GM12878 (cell line): ENCODE data around the gene LDLRAD4. TPM values are rescaled to one million over a fixed set of nuclear protein-coding genes. Genes with fewer than 3 reads are reported as not detected.

Source experiments
- ATAC-seq: fragments of 200-7000 bp; cut with Tn5 transposase; 3 replicates; pipeline ENCODE4 v1.9.1; 2020; ENCODE audit warnings: mild to moderate bottlenecking, moderate library complexity
- BruUV-seq: library from RNA; stranded (reverse); fragments of 400-500 nt; replicated peaks from 2 replicates; lab custom pipeline; 2021; lab: Mats Ljungman, UMichigan
- CTCF ChIA-PET: fragments of 300-600 bp; sonication (Branson Sonifier 250); formaldehyde crosslinking; extraction: SDS; loops from one replicate; lab custom pipeline; 2021; ENCODE audit warnings: inconsistent platforms; lab: Yijun Ruan, JAX
- POLR2A ChIA-PET: fragments of 350-600 bp; formaldehyde crosslinking; extraction: SDS; loops from one replicate; lab custom pipeline; 2021; ENCODE audit warnings: inconsistent platforms; lab: Charles Lee
- RAD21 ChIA-PET: fragments of 300-600 bp; sonication (Branson Sonifier 250); formaldehyde crosslinking; loops from one replicate; lab custom pipeline; 2023; ENCODE audit warnings: antibody characterized with exemption; ENCODE audit not compliant: unreplicated experiment; lab: Charles Lee
- SMC1A ChIA-PET: fragments of 300-600 bp; sonication (Branson Sonifier 250); formaldehyde crosslinking; loops from one replicate; lab custom pipeline; 2023; ENCODE audit not compliant: unreplicated experiment, uncharacterized antibody; lab: Charles Lee
- DNase-seq: peaks from one replicate; pipeline ENCODE4 v3.0.0-alpha.2; 2011; ENCODE audit warnings: low read depth, low spot score
- FAIRE-seq: peaks from 3 replicates; lab custom pipeline; 2011; peaks lifted over from hg19 to GRCh38; lab: Jason Lieb, UNC
- H2AFZ ChIP-seq: 2 replicates; pipeline ENCODE4 v1.6.0; 2011; ENCODE audit warnings: low read depth, low read length, control low read depth; ENCODE audit not compliant: control insufficient read depth
- H3K27ac ChIP-seq: 2 replicates; pipeline ENCODE4 v1.5.1; 2011; ENCODE audit warnings: control low read depth; ENCODE audit not compliant: control insufficient read depth, insufficient read depth
- H3K27me3 ChIP-seq, 2 experiments: replicated peaks in 1 of 2; 2 replicates each; pipeline versions ENCODE4 v1.6.0 to v1.6.1; 2011; ENCODE audit warnings: low read length in 1 of 2; ENCODE audit not compliant: control insufficient read depth in 2 of 2, insufficient read depth in 2 of 2
- H3K36me3 ChIP-seq, 2 experiments: 2 replicates each; pipeline ENCODE4 v1.5.1; 2011; ENCODE audit warnings: low read length in 1 of 2; ENCODE audit not compliant: control insufficient read depth in 2 of 2, insufficient read depth in 2 of 2
- H3K4me1 ChIP-seq: 2 replicates; pipeline ENCODE4 v1.6.1; 2011; ENCODE audit warnings: mild to moderate bottlenecking, low read length, moderate library complexity, mixed read lengths; ENCODE audit not compliant: control insufficient read depth, insufficient read depth
- H3K4me2 ChIP-seq: 2 replicates; pipeline ENCODE4 v1.6.0; 2011; ENCODE audit warnings: control low read depth; ENCODE audit not compliant: control insufficient read depth, insufficient read depth
- H3K4me3 ChIP-seq: fragments of 200-600 bp; sonication (generic); 2 replicates; pipeline ENCODE4 v1.5.1; 2016
- H3K79me2 ChIP-seq: 2 replicates; pipeline ENCODE4 v1.6.0; 2011; ENCODE audit warnings: low read length; ENCODE audit not compliant: control insufficient read depth, insufficient read depth
- H3K9ac ChIP-seq: 2 replicates; pipeline ENCODE4 v1.8.0; 2011; ENCODE audit warnings: low read length, control low read depth, mixed read lengths; ENCODE audit not compliant: control insufficient read depth, insufficient read depth
- H3K9me3 ChIP-seq: replicated peaks from 3 replicates; pipeline ENCODE4 v1.5.1; 2011; ENCODE audit warnings: mild to moderate bottlenecking, low read length; ENCODE audit not compliant: control insufficient read depth, insufficient read depth
- H4K20me1 ChIP-seq: 2 replicates; pipeline ENCODE4 v1.6.0; 2011; ENCODE audit not compliant: control insufficient read depth, insufficient read depth
- MXI1 ChIP-seq: fragments of 150-350 bp; IDR thresholded peaks from 2 replicates; pipeline ENCODE4 v1.6.1; 2011; ENCODE audit warnings: low read depth, mild to moderate bottlenecking, inconsistent platforms, low read length, improper control_type of control experiment
- RAD51 ChIP-seq: fragments of 450-650 bp; IDR thresholded peaks from 2 replicates; pipeline ENCODE4 v1.6.1; 2016; ENCODE audit warnings: moderate library complexity, mild to moderate bottlenecking, inconsistent platforms
- WGBS: methylation state at CpG from one replicate; pipeline ENCODE4 v1.1.6; 2016; ENCODE audit warnings: low lambda C conversion rate; ENCODE audit not compliant: insufficient replicate concordance, insufficient coverage; ENCODE audit errors: missing lambda C conversion rate; 5-methylcytosine and 5-hydroxymethylcytosine counted together
- in situ Hi-C: fragments of 300-500 bp; cut with MboI; formaldehyde crosslinking; loops from 9 replicates; pipeline ENCODE4 v1.14.3; 2018; ENCODE audit warnings: mixed read lengths
- intact Hi-C: fragments of 100-400 bp; cut with micrococcal nuclease; formaldehyde crosslinking; loops from one replicate; pipeline ENCODE4 v1.14.2; 2022; ENCODE audit not compliant: unreplicated experiment
- polyA plus RNA-seq, 11 experiments: library from polyadenylated mRNA; depleted of rRNA in 4 of 11; unstranded in 6 of 11; stranded (reverse) in 5 of 11; fragments of >200 nt; fragmentation: Nextera tagmentation in 4 of 11; fragmentation: Illumina TruSeq in 1 of 11; extraction: Ambion mirVana in 4 of 11; extraction: Trizol in 1 of 11; gene quantifications; 1 replicate in 1 of 11; 2 replicates in 10 of 11; pipeline versions ENCODE4 v1.2.1 to v1.2.3, GENCODE V29; 2011 to 2016; ENCODE audit warnings: inconsistent platforms in 2 of 11, missing spikeins in 2 of 11, low read depth in 1 of 11
- total RNA-seq, 4 experiments: library from RNA; depleted of rRNA in 3 of 4; stranded (reverse); fragments of >200 nt in 3 of 4; fragmentation: Illumina TruSeq in 1 of 4; extraction: Trizol in 1 of 4; gene quantifications; 2 replicates each; pipeline versions ENCODE4 v1.2.1 to v1.2.3, GENCODE V29; 2013 to 2021
- TF ChIP-seq, protein P1 (sequence below): IDR thresholded peaks from 2 replicates; pipeline ENCODE4 v1.6.1; 2012; ENCODE audit warnings: improper control_type of control experiment, low read depth, low read length; ENCODE audit not compliant: insufficient replicate concordance

LDLRAD4 gene
- total and polyA plus RNA-seq, 10 of the 15 experiments (the other 5 are each of a cell fraction or from before 2014, with no cell fraction given), result 2.7 to 16.8 (median 11.2) TPM

DNA sequence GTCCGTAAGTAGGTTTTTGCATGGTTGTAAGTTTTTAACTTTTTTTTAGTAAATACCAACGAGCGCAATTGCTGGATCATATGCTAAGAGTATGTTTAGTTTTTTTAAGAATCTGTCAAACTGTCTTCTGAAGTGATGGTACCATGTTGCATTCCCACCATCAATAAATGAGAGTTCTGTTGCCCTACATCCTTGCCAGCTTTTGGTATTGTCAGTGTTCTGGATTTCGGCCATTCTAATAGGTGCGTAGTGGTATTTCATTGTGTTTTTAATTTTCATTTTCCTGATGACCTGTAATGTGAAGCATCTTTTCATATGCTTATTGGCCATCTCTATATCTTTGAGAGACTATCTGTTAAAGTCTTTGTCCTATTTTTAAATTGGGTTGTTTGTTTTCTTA, 114.3 kb downstream of the LDLRAD4 start (continued):
- TF ChIP-seq, protein P1, sequence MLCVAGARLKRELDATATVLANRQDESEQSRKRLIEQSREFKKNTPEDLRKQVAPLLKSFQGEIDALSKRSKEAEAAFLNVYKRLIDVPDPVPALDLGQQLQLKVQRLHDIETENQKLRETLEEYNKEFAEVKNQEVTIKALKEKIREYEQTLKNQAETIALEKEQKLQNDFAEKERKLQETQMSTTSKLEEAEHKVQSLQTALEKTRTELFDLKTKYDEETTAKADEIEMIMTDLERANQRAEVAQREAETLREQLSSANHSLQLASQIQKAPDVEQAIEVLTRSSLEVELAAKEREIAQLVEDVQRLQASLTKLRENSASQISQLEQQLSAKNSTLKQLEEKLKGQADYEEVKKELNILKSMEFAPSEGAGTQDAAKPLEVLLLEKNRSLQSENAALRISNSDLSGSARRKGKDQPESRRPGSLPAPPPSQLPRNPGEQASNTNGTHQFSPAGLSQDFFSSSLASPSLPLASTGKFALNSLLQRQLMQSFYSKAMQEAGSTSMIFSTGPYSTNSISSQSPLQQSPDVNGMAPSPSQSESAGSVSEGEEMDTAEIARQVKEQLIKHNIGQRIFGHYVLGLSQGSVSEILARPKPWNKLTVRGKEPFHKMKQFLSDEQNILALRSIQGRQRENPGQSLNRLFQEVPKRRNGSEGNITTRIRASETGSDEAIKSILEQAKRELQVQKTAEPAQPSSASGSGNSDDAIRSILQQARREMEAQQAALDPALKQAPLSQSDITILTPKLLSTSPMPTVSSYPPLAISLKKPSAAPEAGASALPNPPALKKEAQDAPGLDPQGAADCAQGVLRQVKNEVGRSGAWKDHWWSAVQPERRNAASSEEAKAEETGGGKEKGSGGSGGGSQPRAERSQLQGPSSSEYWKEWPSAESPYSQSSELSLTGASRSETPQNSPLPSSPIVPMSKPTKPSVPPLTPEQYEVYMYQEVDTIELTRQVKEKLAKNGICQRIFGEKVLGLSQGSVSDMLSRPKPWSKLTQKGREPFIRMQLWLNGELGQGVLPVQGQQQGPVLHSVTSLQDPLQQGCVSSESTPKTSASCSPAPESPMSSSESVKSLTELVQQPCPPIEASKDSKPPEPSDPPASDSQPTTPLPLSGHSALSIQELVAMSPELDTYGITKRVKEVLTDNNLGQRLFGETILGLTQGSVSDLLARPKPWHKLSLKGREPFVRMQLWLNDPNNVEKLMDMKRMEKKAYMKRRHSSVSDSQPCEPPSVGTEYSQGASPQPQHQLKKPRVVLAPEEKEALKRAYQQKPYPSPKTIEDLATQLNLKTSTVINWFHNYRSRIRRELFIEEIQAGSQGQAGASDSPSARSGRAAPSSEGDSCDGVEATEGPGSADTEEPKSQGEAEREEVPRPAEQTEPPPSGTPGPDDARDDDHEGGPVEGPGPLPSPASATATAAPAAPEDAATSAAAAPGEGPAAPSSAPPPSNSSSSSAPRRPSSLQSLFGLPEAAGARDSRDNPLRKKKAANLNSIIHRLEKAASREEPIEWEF, result no peak
- TF ChIP-seq RAD51, result no peak

DNA sequence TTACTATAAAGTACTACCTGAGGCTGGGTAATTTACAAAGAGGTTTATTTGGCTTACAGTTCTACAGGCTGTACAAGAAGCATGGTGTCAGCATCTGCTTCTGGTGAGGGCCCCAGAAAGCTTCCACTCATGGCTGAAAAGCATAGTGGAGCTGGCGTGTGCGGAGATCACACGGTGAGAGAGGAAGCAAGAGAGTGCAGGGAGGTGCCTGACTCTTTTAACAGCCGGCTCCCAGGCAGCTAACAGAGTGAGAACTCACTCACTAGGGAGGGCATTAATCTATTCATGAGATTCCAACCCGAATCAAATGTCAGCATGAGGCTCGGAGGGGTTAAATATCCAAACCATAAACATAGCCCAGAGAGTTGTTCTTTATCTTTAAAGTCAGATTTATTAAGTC, 117.3 kb downstream of the LDLRAD4 start:
- Histone ChIP-seq H3K27ac (no peak overlapping the region), H4K20me1 (no peaks in the 10 kb centered on the region), H3K9me3 (no peaks in the 10 kb centered on the region), H3K27me3 (no peaks in the 10 kb centered on the region; a peak in 2 of 4 replicates), H3K36me3 (no peaks in the 10 kb centered on the region), H3K4me3 (no peak overlapping the region), H3K79me2 (no peaks in the 10 kb centered on the region), H2AFZ (no peak overlapping the region), H3K4me2 (no peak overlapping the region), H3K9ac (no peak overlapping the region), H3K4me1 (no peaks in the 10 kb centered on the region)
- BruUV-seq, result no TSS peak
- in situ Hi-C loops, result no loop called here
- ATAC-seq, result no peak
- ChIA-PET RAD21 (no interaction called here), SMC1A (no interaction called here), POLR2A (no interaction called here), CTCF (no interaction called here)
- intact Hi-C loops, result no loop called here
- no peak for TF ChIP-seq MXI1
- no peak for FAIRE-seq
- 34% methylated on average over 6 of the region's 6 CpGs for WGBS
- DNase-seq, result no peak
